H1 (cell line): Measurements from ENCODE around the gene PROCR. TPM values are rescaled to one million over a fixed set of nuclear protein-coding genes. Genes with fewer than 3 reads are reported as not detected.

ENCODE experiments used
- CTCF ChIA-PET: fragments of 300-600 bp; sonication (Branson Sonifier 250); formaldehyde crosslinking; loops from one replicate; lab custom pipeline; 2021; ENCODE audit not compliant: partially characterized antibody; lab: Charles Lee
- POLR2A ChIA-PET: fragments of 300-600 bp; sonication (Branson Sonifier 250); formaldehyde crosslinking; loops from one replicate; lab custom pipeline; 2021; ENCODE audit warnings: inconsistent platforms; ENCODE audit not compliant: partially characterized antibody; lab: Charles Lee
- DNase-seq, 2 experiments: peaks; one replicate each; pipeline versions ENCODE4 v3.0.0 to v3.0.0-alpha.2; 2010 to 2022; ENCODE audit warnings: low spot score in 2 of 2, low read depth in 1 of 2, mixed read lengths in 1 of 2
- FAIRE-seq: peaks from 2 replicates; lab custom pipeline; 2011; peaks lifted over from hg19 to GRCh38; lab: Jason Lieb, UNC
- H2AFZ ChIP-seq: 2 replicates; pipeline ENCODE4 v1.8.1; 2012; ENCODE audit warnings: low read length, inconsistent platforms
- H2AK5ac ChIP-seq: 2 replicates; pipeline ENCODE4 v1.6.1; 2013; ENCODE audit warnings: low read depth, low read length
- H2BK120ac ChIP-seq: replicated peaks from 2 replicates; pipeline ENCODE3; 2013; ENCODE audit warnings: low read depth, low read length, inconsistent platforms
- H2BK12ac ChIP-seq: 2 replicates; pipeline ENCODE4 v1.6.1; 2013; ENCODE audit warnings: low read depth, low read length
- H2BK15ac ChIP-seq: 2 replicates; pipeline ENCODE4 v1.6.1; 2013; ENCODE audit warnings: low read length
- H2BK20ac ChIP-seq: 2 replicates; pipeline ENCODE4 v1.6.1; 2013; ENCODE audit warnings: low read length
- H2BK5ac ChIP-seq: 2 replicates; pipeline ENCODE4 v1.6.1; 2013; ENCODE audit warnings: low read depth, low read length
- H3K14ac ChIP-seq: 2 replicates; pipeline ENCODE4 v1.6.1; 2013; ENCODE audit warnings: inconsistent platforms; ENCODE audit not compliant: insufficient read length
- H3K18ac ChIP-seq: 2 replicates; pipeline ENCODE4 v1.6.1; 2013; ENCODE audit warnings: low read length; ENCODE audit errors: extremely low read depth
- H3K23ac ChIP-seq: 2 replicates; pipeline ENCODE4 v1.6.1; 2013; ENCODE audit warnings: inconsistent platforms; ENCODE audit not compliant: insufficient read length
- H3K23me2 ChIP-seq: 2 replicates; pipeline ENCODE4 v1.6.1; 2013; ENCODE audit warnings: low read depth, low read length
- H3K27ac ChIP-seq: 2 replicates; pipeline ENCODE4 v1.6.1; 2011; ENCODE audit warnings: low read depth, low read length, inconsistent platforms
- H3K27me3 ChIP-seq, 4 experiments: replicated peaks in 1 of 4; 1 replicate in 1 of 4; 2 replicates in 3 of 4; pipeline versions ENCODE4 v1.6.1 to v1.8.1; 2011 to 2013; ENCODE audit warnings: low read length in 3 of 4, mild to moderate bottlenecking in 3 of 4, inconsistent platforms in 2 of 4, mixed read lengths in 2 of 4, moderate library complexity in 1 of 4; ENCODE audit not compliant: control insufficient read depth in 3 of 4, insufficient read depth in 3 of 4; ENCODE audit errors: extremely low read depth in 1 of 4
- H3K36me3 ChIP-seq, 4 experiments: 2 replicates each; pipeline versions ENCODE4 v1.6.1 to v1.8.1; 2011 to 2013; ENCODE audit warnings: mild to moderate bottlenecking in 4 of 4, low read length in 3 of 4, moderate library complexity in 2 of 4, control low read depth in 1 of 4, inconsistent platforms in 1 of 4; ENCODE audit not compliant: insufficient read depth in 4 of 4, control insufficient read depth in 2 of 4
- H3K4ac ChIP-seq: replicated peaks from 2 replicates; pipeline ENCODE3; 2013; ENCODE audit warnings: low read length, low read depth, mixed read lengths, inconsistent platforms; ENCODE audit not compliant: insufficient read length
- H3K4me1 ChIP-seq, 4 experiments: replicated peaks in 1 of 4; 1 replicate in 1 of 4; 2 replicates in 3 of 4; pipeline versions ENCODE4 v1.6.1 to v1.8.1; 2011 to 2013; ENCODE audit warnings: low read length in 3 of 4, inconsistent platforms in 2 of 4, mixed read lengths in 1 of 4; ENCODE audit not compliant: insufficient read depth in 4 of 4, control insufficient read depth in 3 of 4
- H3K4me2 ChIP-seq, 2 experiments: 2 replicates each; pipeline versions ENCODE4 v1.6.1 to v1.8.1; 2011 to 2013; ENCODE audit warnings: low read depth in 2 of 2, low read length in 2 of 2, control low read depth in 1 of 2, inconsistent platforms in 1 of 2, mild to moderate bottlenecking in 1 of 2; ENCODE audit not compliant: insufficient read depth in 1 of 2
- H3K4me3 ChIP-seq, 4 experiments: fragments of 200-600, 300-600 bp in 1 of 4; sonication (generic), shearing (Covaris generic), sonication (Bioruptor Twin) in 1 of 4; 2 replicates each; pipeline versions ENCODE4 v1.5.1 to v1.8.1; 2011 to 2016; ENCODE audit warnings: low read length in 4 of 4, low read depth in 3 of 4, control low read depth in 2 of 4, inconsistent platforms in 2 of 4, mild to moderate bottlenecking in 2 of 4, mixed read lengths in 1 of 4, moderate library complexity in 1 of 4; ENCODE audit not compliant: insufficient read depth in 2 of 4; ENCODE audit errors: extremely low read depth in 1 of 4
- H3K56ac ChIP-seq: replicated peaks from 2 replicates; pipeline ENCODE3; 2013; ENCODE audit warnings: low read depth, mild to moderate bottlenecking, mixed read lengths, low read length, inconsistent platforms; ENCODE audit not compliant: insufficient read length
- H3K79me1 ChIP-seq: 2 replicates; pipeline ENCODE4 v1.6.1; 2013; ENCODE audit warnings: low read depth, low read length, control low read depth
- H3K79me2 ChIP-seq, 2 experiments: 2 replicates each; pipeline versions ENCODE4 v1.6.1 to v1.8.1; 2012 to 2013; ENCODE audit warnings: low read length in 2 of 2, mild to moderate bottlenecking in 2 of 2, inconsistent platforms in 1 of 2; ENCODE audit not compliant: insufficient read depth in 2 of 2, control insufficient read depth in 1 of 2
- H3K9ac ChIP-seq, 4 experiments: replicated peaks in 1 of 4; 1 replicate in 1 of 4; 2 replicates in 3 of 4; pipeline versions ENCODE4 v1.6.1 to v1.8.1; 2011 to 2013; ENCODE audit warnings: low read depth in 3 of 4, low read length in 3 of 4, control low read depth in 2 of 4, mild to moderate bottlenecking in 2 of 4, moderate library complexity in 2 of 4, inconsistent platforms in 1 of 4; ENCODE audit errors: extremely low read depth in 1 of 4
- H3K9me3 ChIP-seq, 2 experiments: 2 replicates each; pipeline versions ENCODE4 v1.6.1 to v1.8.1; 2012 to 2013; ENCODE audit warnings: mild to moderate bottlenecking in 2 of 2, moderate library complexity in 2 of 2, control low read depth in 1 of 2, inconsistent platforms in 1 of 2, low read depth in 1 of 2, low read length in 1 of 2, mixed read lengths in 1 of 2; ENCODE audit not compliant: insufficient read depth in 2 of 2
- H4K20me1 ChIP-seq, 2 experiments: replicated peaks in 1 of 2; 2 replicates each; pipeline versions ENCODE3 to v1.8.1; 2011 to 2013; ENCODE audit warnings: inconsistent platforms in 2 of 2, low read length in 2 of 2, mild to moderate bottlenecking in 1 of 2; ENCODE audit not compliant: insufficient read depth in 2 of 2, control insufficient read depth in 1 of 2
- H4K5ac ChIP-seq: 2 replicates; pipeline ENCODE4 v1.6.1; 2013; ENCODE audit warnings: low read length, low read depth, mixed read lengths, inconsistent platforms; ENCODE audit not compliant: insufficient read length
- H4K8ac ChIP-seq: 2 replicates; pipeline ENCODE4 v1.8.0; 2013; ENCODE audit warnings: mild to moderate bottlenecking, moderate library complexity, low read length, inconsistent platforms; ENCODE audit not compliant: insufficient read depth; ENCODE audit errors: extremely low read depth
- H4K91ac ChIP-seq: replicated peaks from 2 replicates; pipeline ENCODE3; 2013; ENCODE audit warnings: low read length, mixed read lengths, inconsistent platforms; ENCODE audit not compliant: insufficient read length
- EZH2 ChIP-seq: fragments of 200-600 bp; sonication (generic); IDR thresholded peaks from 2 replicates; pipeline ENCODE4 v1.7.1; 2012; ENCODE audit warnings: low read depth, mild to moderate bottlenecking, moderate library complexity, low read length, inconsistent platforms; ENCODE audit not compliant: severe bottlenecking
- KDM4A ChIP-seq: IDR thresholded peaks from one replicate; pipeline ENCODE4 v1.7.1; 2012; ENCODE audit warnings: low read depth, mild to moderate bottlenecking, moderate library complexity, low read length, inconsistent platforms; ENCODE audit not compliant: severe bottlenecking
- PHF8 ChIP-seq: fragments of 200-600 bp; sonication (generic); conservative IDR thresholded peaks from 2 replicates; pipeline ENCODE4 v1.7.1; 2012; ENCODE audit warnings: low read depth, mild to moderate bottlenecking, inconsistent platforms, low read length, moderate library complexity
- SIN3A ChIP-seq, 2 experiments: IDR thresholded peaks in 1 of 2; conservative IDR thresholded peaks in 1 of 2; 2 replicates each; pipeline ENCODE4 v1.6.1; 2011 to 2012; ENCODE audit warnings: low read length in 2 of 2, improper control_type of control experiment in 1 of 2, low read depth in 1 of 2, mild to moderate bottlenecking in 1 of 2
- TAF1 ChIP-seq: IDR thresholded peaks from 2 replicates; pipeline ENCODE4 v1.6.1; 2011; ENCODE audit warnings: mild to moderate bottlenecking, low read depth, low read length
- WGBS, 2 experiments: shearing (Covaris generic) in 1 of 2; methylation state at CpG; one replicate each; pipeline versions ENCODE4 v1.1.6 to v1.1.7; 2013 to 2015; ENCODE audit warnings: low lambda C conversion rate in 2 of 2, mixed read lengths in 2 of 2, inconsistent platforms in 1 of 2, low coverage in 1 of 2, missing lambda C conversion rate in 1 of 2; ENCODE audit not compliant: insufficient replicate concordance in 2 of 2, insufficient coverage in 1 of 2, insufficient read length in 1 of 2; ENCODE audit errors: extremely low coverage in 1 of 2, missing lambda C conversion rate in 1 of 2; 5-methylcytosine and 5-hydroxymethylcytosine counted together
- polyA plus RNA-seq, 7 experiments: library from polyadenylated mRNA; depleted of rRNA in 3 of 7; stranded (reverse) in 5 of 7; unstranded in 2 of 7; fragments of >200 nt in 5 of 7; fragments of 200-250 nt in 2 of 7; gene quantifications; 1 replicate in 5 of 7; 2 replicates in 1 of 7; 4 replicates in 1 of 7; pipeline versions ENCODE4 v1.2.1 to v1.2.3, GENCODE V29; 2011 to 2013; ENCODE audit warnings: missing spikeins in 2 of 7, mixed read lengths in 2 of 7
- total RNA-seq: library from RNA; stranded (reverse); fragmentation: NEBNext Ultra II Directional; extraction: Animal tissue kit (Norgen Biotek cat#: 25700); gene quantifications from 2 replicates; pipeline ENCODE4 v1.2.1, GENCODE V29; 2021
- TF ChIP-seq, protein P1 (sequence below): IDR thresholded peaks from 2 replicates; pipeline ENCODE4 v1.6.1; 2012; ENCODE audit warnings: low read length, inconsistent platforms

PROCR gene
- total and polyA plus RNA-seq, 2 of the 8 experiments (the other 6 are each of a cell fraction or from before 2014, with no cell fraction given), result 21.3 to 42.9 TPM

DNA sequence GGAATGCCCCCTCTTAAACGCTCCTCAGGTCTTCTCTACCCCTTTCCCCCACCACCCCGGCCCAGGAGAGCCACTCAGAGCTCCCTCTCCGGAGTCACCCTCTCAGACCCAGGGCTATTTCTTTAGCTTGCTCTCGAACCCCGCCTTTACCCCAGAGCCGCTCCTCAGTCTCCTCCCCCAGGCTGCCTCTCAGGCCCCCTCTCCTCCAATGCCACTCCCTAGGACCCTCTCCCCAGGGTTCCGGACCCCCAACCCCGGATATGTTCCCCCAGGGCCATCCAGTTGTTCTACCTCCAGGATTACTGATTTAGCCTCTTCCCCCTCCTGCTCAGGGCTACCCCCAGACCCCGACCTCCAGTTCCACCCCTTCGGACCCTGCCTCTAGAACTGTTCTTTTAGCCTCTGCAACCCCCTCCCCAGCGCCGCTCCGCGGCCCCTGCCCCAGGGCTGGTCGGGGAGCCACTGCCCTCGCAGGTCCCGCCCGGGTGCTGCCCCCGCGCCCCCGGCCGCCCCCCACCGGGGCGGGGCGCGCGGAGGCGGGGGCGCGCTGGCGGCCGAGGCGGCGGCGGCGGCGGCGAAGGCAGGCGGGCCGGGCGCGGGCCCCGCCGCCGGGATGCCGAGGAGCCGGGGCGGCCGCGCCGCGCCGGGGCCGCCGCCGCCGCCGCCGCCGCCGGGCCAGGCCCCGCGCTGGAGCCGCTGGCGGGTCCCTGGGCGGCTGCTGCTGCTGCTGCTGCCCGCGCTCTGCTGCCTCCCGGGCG, 54.4 kb downstream of the PROCR start, which contains the start of gene MMP24:
MMP24 (plus strand) TSS at position 565 of the 758 bp plus-strand sequence; CDS start at position 614, 49 bp downstream.
- Histone ChIP-seq H3K27me3 (peaks cover 0 to 13% (median 2%) of the 10 kb centered on the region in 4 experiments; a peak in 2 of 7 replicates), H2BK5ac (no peak within 1 kb of the TSS; the same call in 1 of the 2 replicates), H4K5ac (peak within 1 kb of the TSS; percentile 10), H2BK12ac (peak within 1 kb of the TSS; percentile 50; the same call in 1 of the 2 replicates), H3K4ac (no peak within 1 kb of the TSS), H4K91ac (peak within 1 kb of the TSS; percentile 36), H4K8ac (peak within 1 kb of the TSS; percentile 90), H3K79me2 (peaks cover 0 to 3% of the 10 kb centered on the region in 2 experiments; a peak in 1 of 4 replicates), H3K79me1 (no peaks in the 10 kb centered on the region; the same call in 1 of the 2 replicates), H3K36me3 (peaks cover 0 to 3% (median 0%) of the 10 kb centered on the region in 4 experiments; a peak in 1 of 8 replicates), H4K20me1 (no peaks in the 10 kb centered on the region), H3K56ac (no peak within 1 kb of the TSS), H3K27ac (no peak within 1 kb of the TSS), H3K9me3 (no peaks in the 10 kb centered on the region), H3K4me1 (peaks cover 0 to 14% (median 6%) of the 10 kb centered on the region in 4 experiments; a peak in 5 of 7 replicates), H2BK20ac (peak within 1 kb of the TSS; percentile 55; the same call in 1 of the 2 replicates), H3K4me2 (peak within 1 kb of the TSS; percentile 74 to 93), H3K23me2 (peaks cover 11% of the 10 kb centered on the region; the same call in 1 of the 2 replicates), H2AFZ (peak within 1 kb of the TSS; percentile 20; the same call in 1 of the 2 replicates), H2AK5ac (no peak within 1 kb of the TSS), H2BK120ac (no peak within 1 kb of the TSS), H3K23ac (no peak within 1 kb of the TSS), H3K18ac (peak within 1 kb of the TSS; percentile 38; the same call in 1 of the 2 replicates), H3K9ac (peak within 1 kb of the TSS in 3 of 4 experiments; percentile 2 to 44 (median 31); a peak in 5 of 7 replicates), H3K4me3 (peak within 1 kb of the TSS; percentile 54 to 63 (median 60)), H2BK15ac (peak within 1 kb of the TSS; percentile 95; the same call in 1 of the 2 replicates), H3K14ac (no peak within 1 kb of the TSS)
- CTCF ChIA-PET, result interaction anchor here (0.7 to 1.6 kb wide), 7 partner anchors 16 to 255 kb away, joined by 3 to 6 read pairs (median 3); no protein-coding TSS in a partner anchor
- TF ChIP-seq SIN3A (conservative IDR thresholded peaks at IDR 0.05 in 1 of 2, IDR thresholded peaks at IDR 0.05 in 1 of 2; ENCODE audit: low read depth in 1 of 2, low read length in 2 of 2) (no peak), PHF8 (0 out of 2 replicates have a peak, but pooled peaks have one; percentile 40), EZH2 (peak; percentile 14), TAF1 (0 out of 2 replicates have a peak, but pooled peaks have one; percentile 30), KDM4A (peak; percentile 45)
- TF ChIP-seq, protein P1, sequence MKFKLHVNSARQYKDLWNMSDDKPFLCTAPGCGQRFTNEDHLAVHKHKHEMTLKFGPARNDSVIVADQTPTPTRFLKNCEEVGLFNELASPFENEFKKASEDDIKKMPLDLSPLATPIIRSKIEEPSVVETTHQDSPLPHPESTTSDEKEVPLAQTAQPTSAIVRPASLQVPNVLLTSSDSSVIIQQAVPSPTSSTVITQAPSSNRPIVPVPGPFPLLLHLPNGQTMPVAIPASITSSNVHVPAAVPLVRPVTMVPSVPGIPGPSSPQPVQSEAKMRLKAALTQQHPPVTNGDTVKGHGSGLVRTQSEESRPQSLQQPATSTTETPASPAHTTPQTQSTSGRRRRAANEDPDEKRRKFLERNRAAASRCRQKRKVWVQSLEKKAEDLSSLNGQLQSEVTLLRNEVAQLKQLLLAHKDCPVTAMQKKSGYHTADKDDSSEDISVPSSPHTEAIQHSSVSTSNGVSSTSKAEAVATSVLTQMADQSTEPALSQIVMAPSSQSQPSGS, result no peak
- WGBS, 2 experiments, result 6% methylated on average over 8 of the region's 70 CpGs; no CpG with 5 or more reads in 1 of the 2 experiments
- FAIRE-seq (no peak), DNase-seq (peak in 1 of 2 experiments; percentile 80)
- POLR2A ChIA-PET, result interaction anchor here (0.5 to 4.9 kb wide), 9 partner anchors 10 to 76 kb away, joined by 3 to 41 read pairs (median 3); partner anchors contain the start of gene MMP24OS
